Stimulated activated CD8-positive, alpha-beta memory T cell treated with anti-CD3 and anti-CD28 coated beads, Interleukin-4, amount 100 ng/mL, for 1 hour (primary cell): ENCODE measurements around the gene GVQW3.
"Not testable (repeated sequence)": the region's sequence is repeated elsewhere in the genome, so short reads cannot be mapped to it uniquely, and the experiment has no call there.

ENCODE experiments used
- DNase-seq, 2 donors: peaks; one replicate each; pipeline ENCODE4 v3.0.0-alpha.2; 2020; ENCODE audit warnings: low read depth in 2 of 2, low spot score in 1 of 2

The GVQW3 gene

GRCh38 chr11:76385903-76386302 is 4.8 kb downstream of the GVQW3 start:
- no peak for DNase-seq

GRCh38 chr11:76388408-76388807 is 7.3 kb downstream of the GVQW3 start:
- no peak for DNase-seq

- no peak for DNase-seq
These were observed 9.9 kb downstream of the GVQW3 start for GRCh38 chr11:76391021-76391420.

- DNase-seq = no peak
These were observed 10.8 kb downstream of the GVQW3 start for GRCh38 chr11:76391811-76392475.

- no peak for DNase-seq
These were observed 11.7 kb downstream of the GVQW3 start for GRCh38 chr11:76392870-76393269.

- no peak for DNase-seq
These were observed 13.3 kb downstream of the GVQW3 start for GRCh38 chr11:76394411-76394810.

- DNase-seq = no peak
These were observed 14.2 kb downstream of the GVQW3 start for GRCh38 chr11:76395296-76395695.

GRCh38 chr11:76397383-76397782 is 16.3 kb downstream of the GVQW3 start:
- no peak for DNase-seq

- DNase-seq = no peak
These were observed 19.8 kb downstream of the GVQW3 start for GRCh38 chr11:76400967-76401366.

- not testable (repeated sequence) for DNase-seq
These were observed 20.4 kb downstream of the GVQW3 start for GRCh38 chr11:76401484-76401883.

- no peak for DNase-seq
These were observed 25.2 kb downstream of the GVQW3 start for GRCh38 chr11:76406359-76406758.

- DNase-seq = no peak
These were observed 27.2 kb downstream of the GVQW3 start for GRCh38 chr11:76408171-76408965.

GRCh38 chr11:76410851-76411357 is 29.8 kb downstream of the GVQW3 start:
- no peak for DNase-seq

- no peak for DNase-seq
These were observed 34.0 kb downstream of the GVQW3 start for GRCh38 chr11:76415073-76415472.

- DNase-seq = no peak
These were observed 38.8 kb downstream of the GVQW3 start for GRCh38 chr11:76419896-76420295.

GRCh38 chr11:76424379-76424778 is 43.3 kb downstream of the GVQW3 start:
- DNase-seq = no peak

- no peak for DNase-seq
These were observed 43.8 kb downstream of the GVQW3 start for GRCh38 chr11:76424891-76425290.

- DNase-seq = no peak
These were observed 45.5 kb downstream of the GVQW3 start for GRCh38 chr11:76426660-76427059.

- DNase-seq = no peak
These were observed 54.9 kb downstream of the GVQW3 start for GRCh38 chr11:76436020-76436419.

GRCh38 chr11:76443268-76443980 is 62.3 kb downstream of the GVQW3 start:
- DNase-seq = no peak

- no peak for DNase-seq
These were observed 62.9 kb downstream of the GVQW3 start for GRCh38 chr11:76444065-76444383.
